ENCODE data around the gene RFTN1. TPM values are rescaled to one million over a fixed set of nuclear protein-coding genes. Genes with fewer than 3 reads are reported as not detected.

RFTN1 gene
- total and polyA plus RNA-seq, 2 of the 8 experiments (the other 6 are each of a cell fraction or from before 2014, with no cell fraction given), result 4.6 to 6.7 TPM

DNA sequence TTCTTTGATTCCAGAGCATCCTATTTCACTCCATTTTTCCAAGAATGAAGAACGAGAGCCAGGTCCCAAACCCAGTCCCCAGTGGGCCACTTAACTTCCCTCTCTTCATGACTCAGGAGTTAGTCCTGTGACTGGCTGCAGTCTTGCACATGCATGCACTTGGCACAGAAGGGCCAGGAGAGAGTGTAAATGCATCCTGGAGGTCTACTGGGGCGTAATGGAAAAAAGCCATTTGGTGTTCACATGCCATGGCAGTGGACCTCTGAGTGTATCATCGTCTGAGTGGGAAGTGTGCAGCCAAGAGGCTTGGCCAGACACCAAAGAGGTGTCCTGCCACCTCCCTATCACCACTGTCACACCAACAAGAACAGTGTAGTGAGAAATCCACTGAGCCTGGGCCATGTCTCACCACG, 15.1 kb upstream of the RFTN1 start:
- CTCF ChIA-PET (ENCODE audit: partially characterized antibody), result interaction anchor here (1.2 to 2.5 kb wide), 3 partner anchors 12 to 215 kb away, joined by 4 to 9 read pairs (median 5); no protein-coding TSS in a partner anchor

More for the DNA sequence above, 15.1 kb upstream of the RFTN1 start:
- H3K18ac ChIP-seq (ENCODE audit: extremely low read depth, low read length), result no peak overlapping the region
- TF ChIP-seq SRF (IDR thresholded peaks at IDR 0.05; ENCODE audit: low read depth, low read length) (no peak), ZNF274 (IDR thresholded peaks at IDR 0.05; ENCODE audit: borderline replicate concordance, extremely low read depth, low read length) (no peak), YY1 (IDR thresholded peaks at IDR 0.05; ENCODE audit: low read depth, low read length) (no peak), MAFK (IDR thresholded peaks at IDR 0.05; ENCODE audit: low read depth, low read length) (no peak)
- H4K91ac ChIP-seq (replicated peaks; ENCODE audit: insufficient read length, low read length), result peak overlapping the region; percentile 12
- H3K14ac ChIP-seq (ENCODE audit: insufficient read length), result no peak overlapping the region
- H3K36me3 ChIP-seq (ENCODE audit: control insufficient read depth in 2 of 4, insufficient read depth in 4 of 4, low read length in 3 of 4), result no peaks in the 10 kb centered on the region
- H4K8ac ChIP-seq (ENCODE audit: extremely low read depth, insufficient read depth, low read length), result no peak overlapping the region
- no peak for FAIRE-seq
- H3K23me2 ChIP-seq (ENCODE audit: low read depth, low read length), result no peaks in the 10 kb centered on the region; the same call in 1 of the 2 replicates
- no peaks in the 10 kb centered on the region for H3K79me2 ChIP-seq (ENCODE audit: control insufficient read depth in 1 of 2, insufficient read depth in 2 of 2, low read length in 2 of 2)
- H2AK5ac ChIP-seq (ENCODE audit: low read depth, low read length), result no peak overlapping the region
- H4K20me1 ChIP-seq (replicated peaks in 1 of 2; ENCODE audit: control insufficient read depth in 1 of 2, insufficient read depth in 2 of 2, low read length in 2 of 2), result no peaks in the 10 kb centered on the region
- no peak overlapping the region for H2BK120ac ChIP-seq (replicated peaks; ENCODE audit: low read depth, low read length)
- no peak overlapping the region for H3K23ac ChIP-seq (ENCODE audit: insufficient read length)
- no peak overlapping the region for H4K5ac ChIP-seq (ENCODE audit: insufficient read length, low read depth, low read length)
- H3K9ac ChIP-seq (replicated peaks in 1 of 4; ENCODE audit: extremely low read depth in 1 of 4, low read depth in 3 of 4, low read length in 3 of 4), result no peak overlapping the region
- no peaks in the 10 kb centered on the region; a peak in 2 of 7 replicates for H3K27me3 ChIP-seq (replicated peaks in 1 of 4; ENCODE audit: control insufficient read depth in 3 of 4, extremely low read depth in 1 of 4, insufficient read depth in 3 of 4, low read length in 3 of 4)
- H3K4me2 ChIP-seq (ENCODE audit: insufficient read depth in 1 of 2, low read depth in 2 of 2, low read length in 2 of 2), result no peak overlapping the region
- no peak overlapping the region for H3K4ac ChIP-seq (replicated peaks; ENCODE audit: insufficient read length, low read depth, low read length)
- H3K27ac ChIP-seq (ENCODE audit: low read depth, low read length), result no peak overlapping the region
- no peak overlapping the region for H2BK20ac ChIP-seq (ENCODE audit: low read length)
- POLR2A ChIA-PET (ENCODE audit: partially characterized antibody), result no interaction called here
- no peak for DNase-seq (ENCODE audit: low read depth in 1 of 2, low spot score in 2 of 2)
- no peak overlapping the region for H2BK15ac ChIP-seq (ENCODE audit: low read length)
- H3K79me1 ChIP-seq (ENCODE audit: low read depth, low read length), result no peaks in the 10 kb centered on the region
- H3K56ac ChIP-seq (replicated peaks; ENCODE audit: insufficient read length, low read depth, low read length), result no peak overlapping the region
- H3K9me3 ChIP-seq (ENCODE audit: insufficient read depth in 2 of 2, low read depth in 1 of 2, low read length in 1 of 2), result 0 out of 4 replicates have a peak, but pooled peaks cover 0 to 3% of the 10 kb centered on the region in 2 experiments
- peaks cover 0 to 1% (median 0%) of the 10 kb centered on the region in 4 experiments; a peak in 3 of 7 replicates for H3K4me1 ChIP-seq (replicated peaks in 1 of 4; ENCODE audit: control insufficient read depth in 3 of 4, insufficient read depth in 4 of 4, low read length in 3 of 4)
- peak overlapping the region; percentile 21 for H2BK12ac ChIP-seq (ENCODE audit: low read depth, low read length)
- no peak overlapping the region for H2BK5ac ChIP-seq (ENCODE audit: low read depth, low read length)
- H3K4me3 ChIP-seq (ENCODE audit: extremely low read depth in 1 of 4, insufficient read depth in 2 of 4, low read depth in 3 of 4, low read length in 4 of 4), result no peak overlapping the region
- 85% methylated on average over 4 of the region's 4 CpGs; no CpG with 5 or more reads in 1 of the 2 experiments for WGBS, 2 experiments (ENCODE audit: extremely low coverage in 1 of 2, insufficient coverage in 1 of 2, insufficient read length in 1 of 2, insufficient replicate concordance in 2 of 2, low coverage in 1 of 2, low lambda C conversion rate in 2 of 2, missing lambda C conversion rate in 1 of 2)
- no peak overlapping the region for H2AFZ ChIP-seq (ENCODE audit: low read length)

Measured in H1 (cell line).